H1 (cell line): ENCODE results near the gene NDUFS4. TPM values are rescaled to one million over a fixed set of nuclear protein-coding genes. Genes with fewer than 3 reads are reported as not detected.

ENCODE experiments used
- CTCF ChIA-PET: fragments of 300-600 bp; sonication (Branson Sonifier 250); formaldehyde crosslinking; loops from one replicate; lab custom pipeline; 2021; ENCODE audit not compliant: partially characterized antibody; lab: Charles Lee
- POLR2A ChIA-PET: fragments of 300-600 bp; sonication (Branson Sonifier 250); formaldehyde crosslinking; loops from one replicate; lab custom pipeline; 2021; ENCODE audit warnings: inconsistent platforms; ENCODE audit not compliant: partially characterized antibody; lab: Charles Lee
- DNase-seq, 2 experiments: peaks; one replicate each; pipeline versions ENCODE4 v3.0.0 to v3.0.0-alpha.2; 2010 to 2022; ENCODE audit warnings: low spot score in 2 of 2, low read depth in 1 of 2, mixed read lengths in 1 of 2
- FAIRE-seq: peaks from 2 replicates; lab custom pipeline; 2011; peaks lifted over from hg19 to GRCh38; lab: Jason Lieb, UNC
- H2AFZ ChIP-seq: 2 replicates; pipeline ENCODE4 v1.8.1; 2012; ENCODE audit warnings: low read length, inconsistent platforms
- H2AK5ac ChIP-seq: 2 replicates; pipeline ENCODE4 v1.6.1; 2013; ENCODE audit warnings: low read depth, low read length
- H2BK120ac ChIP-seq: replicated peaks from 2 replicates; pipeline ENCODE3; 2013; ENCODE audit warnings: low read depth, low read length, inconsistent platforms
- H2BK12ac ChIP-seq: 2 replicates; pipeline ENCODE4 v1.6.1; 2013; ENCODE audit warnings: low read depth, low read length
- H2BK15ac ChIP-seq: 2 replicates; pipeline ENCODE4 v1.6.1; 2013; ENCODE audit warnings: low read length
- H2BK20ac ChIP-seq: 2 replicates; pipeline ENCODE4 v1.6.1; 2013; ENCODE audit warnings: low read length
- H2BK5ac ChIP-seq: 2 replicates; pipeline ENCODE4 v1.6.1; 2013; ENCODE audit warnings: low read depth, low read length
- H3K14ac ChIP-seq: 2 replicates; pipeline ENCODE4 v1.6.1; 2013; ENCODE audit warnings: inconsistent platforms; ENCODE audit not compliant: insufficient read length
- H3K18ac ChIP-seq: 2 replicates; pipeline ENCODE4 v1.6.1; 2013; ENCODE audit warnings: low read length; ENCODE audit errors: extremely low read depth
- H3K23ac ChIP-seq: 2 replicates; pipeline ENCODE4 v1.6.1; 2013; ENCODE audit warnings: inconsistent platforms; ENCODE audit not compliant: insufficient read length
- H3K23me2 ChIP-seq: 2 replicates; pipeline ENCODE4 v1.6.1; 2013; ENCODE audit warnings: low read depth, low read length
- H3K27ac ChIP-seq: 2 replicates; pipeline ENCODE4 v1.6.1; 2011; ENCODE audit warnings: low read depth, low read length, inconsistent platforms
- H3K27me3 ChIP-seq, 4 experiments: replicated peaks in 1 of 4; 1 replicate in 1 of 4; 2 replicates in 3 of 4; pipeline versions ENCODE4 v1.6.1 to v1.8.1; 2011 to 2013; ENCODE audit warnings: low read length in 3 of 4, mild to moderate bottlenecking in 3 of 4, inconsistent platforms in 2 of 4, mixed read lengths in 2 of 4, moderate library complexity in 1 of 4; ENCODE audit not compliant: control insufficient read depth in 3 of 4, insufficient read depth in 3 of 4; ENCODE audit errors: extremely low read depth in 1 of 4
- H3K36me3 ChIP-seq, 4 experiments: 2 replicates each; pipeline versions ENCODE4 v1.6.1 to v1.8.1; 2011 to 2013; ENCODE audit warnings: mild to moderate bottlenecking in 4 of 4, low read length in 3 of 4, moderate library complexity in 2 of 4, control low read depth in 1 of 4, inconsistent platforms in 1 of 4; ENCODE audit not compliant: insufficient read depth in 4 of 4, control insufficient read depth in 2 of 4
- H3K4ac ChIP-seq: replicated peaks from 2 replicates; pipeline ENCODE3; 2013; ENCODE audit warnings: low read length, low read depth, mixed read lengths, inconsistent platforms; ENCODE audit not compliant: insufficient read length
- H3K4me1 ChIP-seq, 4 experiments: replicated peaks in 1 of 4; 1 replicate in 1 of 4; 2 replicates in 3 of 4; pipeline versions ENCODE4 v1.6.1 to v1.8.1; 2011 to 2013; ENCODE audit warnings: low read length in 3 of 4, inconsistent platforms in 2 of 4, mixed read lengths in 1 of 4; ENCODE audit not compliant: insufficient read depth in 4 of 4, control insufficient read depth in 3 of 4
- H3K4me2 ChIP-seq, 2 experiments: 2 replicates each; pipeline versions ENCODE4 v1.6.1 to v1.8.1; 2011 to 2013; ENCODE audit warnings: low read depth in 2 of 2, low read length in 2 of 2, control low read depth in 1 of 2, inconsistent platforms in 1 of 2, mild to moderate bottlenecking in 1 of 2; ENCODE audit not compliant: insufficient read depth in 1 of 2
- H3K4me3 ChIP-seq, 4 experiments: fragments of 200-600, 300-600 bp in 1 of 4; sonication (generic), shearing (Covaris generic), sonication (Bioruptor Twin) in 1 of 4; 2 replicates each; pipeline versions ENCODE4 v1.5.1 to v1.8.1; 2011 to 2016; ENCODE audit warnings: low read length in 4 of 4, low read depth in 3 of 4, control low read depth in 2 of 4, inconsistent platforms in 2 of 4, mild to moderate bottlenecking in 2 of 4, mixed read lengths in 1 of 4, moderate library complexity in 1 of 4; ENCODE audit not compliant: insufficient read depth in 2 of 4; ENCODE audit errors: extremely low read depth in 1 of 4
- H3K56ac ChIP-seq: replicated peaks from 2 replicates; pipeline ENCODE3; 2013; ENCODE audit warnings: low read depth, mild to moderate bottlenecking, mixed read lengths, low read length, inconsistent platforms; ENCODE audit not compliant: insufficient read length
- H3K79me1 ChIP-seq: 2 replicates; pipeline ENCODE4 v1.6.1; 2013; ENCODE audit warnings: low read depth, low read length, control low read depth
- H3K79me2 ChIP-seq, 2 experiments: 2 replicates each; pipeline versions ENCODE4 v1.6.1 to v1.8.1; 2012 to 2013; ENCODE audit warnings: low read length in 2 of 2, mild to moderate bottlenecking in 2 of 2, inconsistent platforms in 1 of 2; ENCODE audit not compliant: insufficient read depth in 2 of 2, control insufficient read depth in 1 of 2
- H3K9ac ChIP-seq, 4 experiments: replicated peaks in 1 of 4; 1 replicate in 1 of 4; 2 replicates in 3 of 4; pipeline versions ENCODE4 v1.6.1 to v1.8.1; 2011 to 2013; ENCODE audit warnings: low read depth in 3 of 4, low read length in 3 of 4, control low read depth in 2 of 4, mild to moderate bottlenecking in 2 of 4, moderate library complexity in 2 of 4, inconsistent platforms in 1 of 4; ENCODE audit errors: extremely low read depth in 1 of 4
- H3K9me3 ChIP-seq, 2 experiments: 2 replicates each; pipeline versions ENCODE4 v1.6.1 to v1.8.1; 2012 to 2013; ENCODE audit warnings: mild to moderate bottlenecking in 2 of 2, moderate library complexity in 2 of 2, control low read depth in 1 of 2, inconsistent platforms in 1 of 2, low read depth in 1 of 2, low read length in 1 of 2, mixed read lengths in 1 of 2; ENCODE audit not compliant: insufficient read depth in 2 of 2
- H4K20me1 ChIP-seq, 2 experiments: replicated peaks in 1 of 2; 2 replicates each; pipeline versions ENCODE3 to v1.8.1; 2011 to 2013; ENCODE audit warnings: inconsistent platforms in 2 of 2, low read length in 2 of 2, mild to moderate bottlenecking in 1 of 2; ENCODE audit not compliant: insufficient read depth in 2 of 2, control insufficient read depth in 1 of 2
- H4K5ac ChIP-seq: 2 replicates; pipeline ENCODE4 v1.6.1; 2013; ENCODE audit warnings: low read length, low read depth, mixed read lengths, inconsistent platforms; ENCODE audit not compliant: insufficient read length
- H4K8ac ChIP-seq: 2 replicates; pipeline ENCODE4 v1.8.0; 2013; ENCODE audit warnings: mild to moderate bottlenecking, moderate library complexity, low read length, inconsistent platforms; ENCODE audit not compliant: insufficient read depth; ENCODE audit errors: extremely low read depth
- H4K91ac ChIP-seq: replicated peaks from 2 replicates; pipeline ENCODE3; 2013; ENCODE audit warnings: low read length, mixed read lengths, inconsistent platforms; ENCODE audit not compliant: insufficient read length
- EGR1 ChIP-seq: IDR thresholded peaks from 2 replicates; pipeline ENCODE4 v1.6.1; 2011; ENCODE audit warnings: low read depth, low read length, borderline replicate concordance
- polyA plus RNA-seq, 7 experiments: library from polyadenylated mRNA; depleted of rRNA in 3 of 7; stranded (reverse) in 5 of 7; unstranded in 2 of 7; fragments of >200 nt in 5 of 7; fragments of 200-250 nt in 2 of 7; gene quantifications; 1 replicate in 5 of 7; 2 replicates in 1 of 7; 4 replicates in 1 of 7; pipeline versions ENCODE4 v1.2.1 to v1.2.3, GENCODE V29; 2011 to 2013; ENCODE audit warnings: missing spikeins in 2 of 7, mixed read lengths in 2 of 7
- total RNA-seq: library from RNA; stranded (reverse); fragmentation: NEBNext Ultra II Directional; extraction: Animal tissue kit (Norgen Biotek cat#: 25700); gene quantifications from 2 replicates; pipeline ENCODE4 v1.2.1, GENCODE V29; 2021

The NDUFS4 gene
- total and polyA plus RNA-seq, 2 of the 8 experiments (the other 6 are each of a cell fraction or from before 2014, with no cell fraction given) = 74.6 to 75.9 TPM

GRCh38 chr5:53691014-53691413 is 130.6 kb downstream of the NDUFS4 start:
- CTCF ChIA-PET = no interaction called here

More at GRCh38 chr5:53691014-53691413, 130.6 kb downstream of the NDUFS4 start:
- Histone ChIP-seq H2BK15ac (no peak overlapping the region), H2BK5ac (no peak overlapping the region), H3K23me2 (no peaks in the 10 kb centered on the region), H3K56ac (no peak overlapping the region), H3K4me3 (no peak overlapping the region), H4K8ac (no peak overlapping the region), H3K79me1 (no peaks in the 10 kb centered on the region), H2BK120ac (no peak overlapping the region), H2BK20ac (no peak overlapping the region), H2AFZ (no peak overlapping the region), H2BK12ac (no peak overlapping the region), H3K36me3 (peaks cover 0 to 3% (median 0%) of the 10 kb centered on the region in 4 experiments; a peak in 2 of 8 replicates), H4K91ac (no peak overlapping the region), H3K4me2 (no peak overlapping the region), H3K27me3 (no peaks in the 10 kb centered on the region), H4K5ac (no peak overlapping the region), H2AK5ac (no peak overlapping the region), H3K14ac (no peak overlapping the region), H3K18ac (no peak overlapping the region), H3K4ac (no peak overlapping the region), H3K9me3 (peaks cover 10 to 16% of the 10 kb centered on the region in 2 experiments; a peak in 2 of 4 replicates), H3K79me2 (no peaks in the 10 kb centered on the region), H3K4me1 (no peaks in the 10 kb centered on the region), H3K27ac (no peak overlapping the region), H4K20me1 (no peaks in the 10 kb centered on the region), H3K23ac (no peak overlapping the region), H3K9ac (no peak overlapping the region)
- POLR2A ChIA-PET = no interaction called here
- FAIRE-seq (no peak), DNase-seq (no peak)
- TF ChIP-seq EGR1 = no peak
- TF ChIP-seq, all 59 proteins: peak for 0
